ENCODE measurements around the gene ZNF24. TPM values are rescaled to one million over a fixed set of nuclear protein-coding genes. Genes with fewer than 3 reads are reported as not detected.

The ZNF24 gene
- total RNA-seq, 1 experiment from 2014 or later, result 56.9 TPM

- TF ChIP-seq STAT6 (CRISPR knock-in tag; conservative IDR thresholded peaks at IDR 0.05; ENCODE audit: low read depth), result no peak
- TF ChIP-seq USF2 (CRISPR knock-in tag; IDR thresholded peaks at IDR 0.05), result no peak
- TF ChIP-seq TEAD4 (CRISPR knock-in tag; IDR thresholded peaks at IDR 0.05), result no peak
Measured at GRCh38 chr18:35334821-35335220, 9.4 kb downstream of the ZNF24 start (continued).

- no peaks in the 10 kb centered on the region for H3K27me3 Mint-ChIP-seq (ENCODE audit: low read depth)
- ChIA-PET POLR2A (no interaction called here), CTCF (no interaction called here)
- no peak overlapping the region for H3K4me3 Mint-ChIP-seq
- peaks cover 61% of the 10 kb centered on the region for H3K36me3 Mint-ChIP-seq
- H3K4me1 Mint-ChIP-seq, result no peaks in the 10 kb centered on the region
- H3K27ac Mint-ChIP-seq, result no peak overlapping the region
- no peak for DNase-seq (ENCODE audit: low spot score)
- ATAC-seq, result no peak
- H3K9me3 Mint-ChIP-seq, result no peaks in the 10 kb centered on the region
- TF ChIP-seq GRHL2 (CRISPR knock-in tag; IDR thresholded peaks at IDR 0.05; ENCODE audit: insufficient replicate concordance, severe bottlenecking) (no peak), IRF1 (CRISPR knock-in tag; IDR thresholded peaks at IDR 0.05) (no peak), ZNF512 (CRISPR knock-in tag; IDR thresholded peaks at IDR 0.05; ENCODE audit: borderline replicate concordance) (no peak), ZNF281 (CRISPR knock-in tag; IDR thresholded peaks at IDR 0.05) (no peak), TP53 (CRISPR knock-in tag; IDR thresholded peaks at IDR 0.05) (no peak), E2F1 (CRISPR knock-in tag; IDR thresholded peaks at IDR 0.05) (no peak), E2F5 (CRISPR knock-in tag; IDR thresholded peaks at IDR 0.05) (no peak), CREB1 (CRISPR knock-in tag; IDR thresholded peaks at IDR 0.05) (no peak), HMGA2 (CRISPR knock-in tag; IDR thresholded peaks at IDR 0.05) (no peak), PRRX2 (CRISPR knock-in tag; IDR thresholded peaks at IDR 0.05) (no peak), STAT6 (CRISPR knock-in tag; conservative IDR thresholded peaks at IDR 0.05; ENCODE audit: low read depth) (no peak)
Measured at GRCh38 chr18:35334212-35334611, 10.0 kb downstream of the ZNF24 start.

Data from WTC11 (cell line).